ENCODE measurements around the gene ITIH6. TPM values are rescaled to one million over a fixed set of nuclear protein-coding genes. Genes with fewer than 3 reads are reported as not detected.

The ITIH6 gene
- total RNA-seq, 2 experiments from 2014 or later, result not detected

DNA sequence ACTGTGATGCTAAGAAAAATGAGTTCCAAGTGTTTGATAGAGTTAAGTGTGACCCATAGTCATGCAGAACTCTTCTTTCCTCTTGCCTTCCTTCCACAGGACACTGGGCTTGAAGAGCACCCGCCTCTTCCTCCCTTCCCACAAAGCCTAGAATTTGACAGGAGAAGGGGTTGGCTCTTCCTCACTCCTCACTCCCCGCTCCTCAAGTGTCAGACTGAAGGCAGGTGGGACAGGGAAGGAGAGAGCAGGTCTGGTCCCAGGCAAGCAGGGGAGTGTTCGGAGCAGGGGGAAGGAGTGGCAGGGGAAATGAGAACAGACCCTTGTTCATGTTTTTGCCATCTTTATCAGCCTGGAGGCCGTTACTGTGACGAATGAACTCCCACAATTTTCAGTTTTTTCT lies 20.2 kb upstream of the ITIH6 start:
- H3K36me3 Mint-ChIP-seq (ENCODE audit: low read depth), result peaks cover 22% of the 10 kb centered on the region
- H3K4me1 Mint-ChIP-seq (ENCODE audit: low read depth), result peaks cover 8% of the 10 kb centered on the region
- no peaks in the 10 kb centered on the region for H3K27me3 Mint-ChIP-seq (ENCODE audit: low read depth)
- POLR2A ChIA-PET, result no interaction called here
- ATAC-seq, result no peak
- CTCF ChIA-PET, result no interaction called here
- H3K27ac Mint-ChIP-seq, result no peak overlapping the region
- no peak for DNase-seq
- no peaks in the 10 kb centered on the region for H3K9me3 Mint-ChIP-seq (ENCODE audit: insufficient read depth)
- no peak overlapping the region for H3K4me3 Mint-ChIP-seq

DNA sequence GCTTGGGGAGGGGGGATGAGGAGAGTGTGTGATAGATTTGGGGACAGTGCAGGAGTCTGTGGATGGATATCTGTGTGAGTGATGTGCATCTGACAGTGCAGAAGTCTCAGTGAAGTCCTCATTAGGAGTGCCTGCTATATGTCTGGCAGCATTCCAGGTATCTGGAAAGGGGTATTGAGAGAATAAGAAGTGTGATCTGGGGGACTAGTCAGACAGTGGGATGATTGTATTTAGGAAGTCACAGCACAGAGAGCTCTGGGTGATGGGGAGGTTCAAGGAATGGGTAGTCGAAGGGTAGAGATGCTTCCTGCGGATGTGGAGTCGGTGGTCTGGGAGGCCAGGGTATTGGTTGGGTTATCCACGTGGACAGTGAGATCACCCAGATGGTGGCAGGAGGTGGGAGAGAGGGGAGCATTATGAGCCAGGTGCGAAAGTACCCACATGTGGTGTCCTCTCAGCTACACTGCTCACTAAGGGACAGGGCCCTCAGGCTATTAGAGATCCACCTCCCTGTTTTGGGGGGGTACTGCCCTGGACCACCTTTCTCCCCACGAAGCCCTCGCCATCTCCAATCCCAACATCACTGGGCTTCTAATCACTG lies 19.3 kb upstream of the ITIH6 start:
- H3K27me3 Mint-ChIP-seq (ENCODE audit: low read depth), result no peaks in the 10 kb centered on the region
- H3K4me3 Mint-ChIP-seq, result no peak overlapping the region
- no peaks in the 10 kb centered on the region for H3K9me3 Mint-ChIP-seq (ENCODE audit: insufficient read depth)

DNA sequence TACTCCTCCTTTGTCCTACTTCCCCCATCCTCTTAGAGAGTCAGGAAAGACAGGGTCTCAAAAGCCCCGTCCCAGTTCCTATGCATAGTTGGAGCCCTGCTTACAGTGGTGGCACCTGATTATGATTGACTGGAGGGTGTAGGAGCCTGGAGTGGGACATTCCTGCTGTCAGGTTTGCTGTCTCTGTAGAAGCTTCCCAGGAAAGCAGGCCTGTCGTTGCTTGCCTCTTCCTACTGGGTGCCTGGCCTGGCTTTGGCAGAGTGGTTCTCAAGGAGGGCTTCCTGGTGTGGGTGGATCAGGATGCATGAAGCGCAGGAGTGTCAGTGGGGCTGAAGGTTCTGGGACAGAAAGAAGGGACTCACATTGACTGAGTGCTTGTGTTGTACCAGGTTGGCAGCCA lies 14.3 kb upstream of the ITIH6 start:
- no peak overlapping the region for H3K4me3 Mint-ChIP-seq
- POLR2A ChIA-PET, result no interaction called here
- peaks cover 39% of the 10 kb centered on the region for H3K36me3 Mint-ChIP-seq (ENCODE audit: low read depth)

More for the DNA sequence above, 19.3 kb upstream of the ITIH6 start:
- no peak overlapping the region for H3K27ac Mint-ChIP-seq
- peaks cover 26% of the 10 kb centered on the region for H3K36me3 Mint-ChIP-seq (ENCODE audit: low read depth)
- POLR2A ChIA-PET, result no interaction called here
- no peak for DNase-seq
- ATAC-seq, result no peak
- H3K4me1 Mint-ChIP-seq (ENCODE audit: low read depth), result peaks cover 8% of the 10 kb centered on the region
- CTCF ChIA-PET, result no interaction called here

GRCh38 chrX:54811301-54811885 lies 13.3 kb upstream of the ITIH6 start:
- DNase-seq (no peak), ATAC-seq (no peak)
- ChIA-PET POLR2A (no interaction called here), CTCF (no interaction called here)
- Mint-ChIP-seq H3K27ac (no peak overlapping the region), H3K4me1 (ENCODE audit: low read depth) (peaks cover 15% of the 10 kb centered on the region), H3K4me3 (no peak overlapping the region), H3K9me3 (ENCODE audit: insufficient read depth) (no peaks in the 10 kb centered on the region), H3K36me3 (ENCODE audit: low read depth) (peaks cover 38% of the 10 kb centered on the region), H3K27me3 (ENCODE audit: low read depth) (no peaks in the 10 kb centered on the region)

More for the DNA sequence above, 14.3 kb upstream of the ITIH6 start:
- no peak for DNase-seq
- H3K27ac Mint-ChIP-seq, result no peak overlapping the region
- no peaks in the 10 kb centered on the region for H3K27me3 Mint-ChIP-seq (ENCODE audit: low read depth)
- no peak for ATAC-seq
- no peaks in the 10 kb centered on the region for H3K9me3 Mint-ChIP-seq (ENCODE audit: insufficient read depth)
- peaks cover 15% of the 10 kb centered on the region for H3K4me1 Mint-ChIP-seq (ENCODE audit: low read depth)
- CTCF ChIA-PET, result no interaction called here

- DNase-seq (no peak), ATAC-seq (no peak)
- Mint-ChIP-seq H3K4me1 (ENCODE audit: low read depth) (peaks cover 15% of the 10 kb centered on the region), H3K9me3 (ENCODE audit: insufficient read depth) (no peaks in the 10 kb centered on the region), H3K27me3 (ENCODE audit: low read depth) (peaks cover 6% of the 10 kb centered on the region), H3K27ac (no peak overlapping the region), H3K4me3 (no peak overlapping the region), H3K36me3 (ENCODE audit: low read depth) (peaks cover 29% of the 10 kb centered on the region)
- POLR2A ChIA-PET, result no interaction called here
- CTCF ChIA-PET, result no interaction called here
Measured at GRCh38 chrX:54810532-54810931, 12.5 kb upstream of the ITIH6 start.

DNA sequence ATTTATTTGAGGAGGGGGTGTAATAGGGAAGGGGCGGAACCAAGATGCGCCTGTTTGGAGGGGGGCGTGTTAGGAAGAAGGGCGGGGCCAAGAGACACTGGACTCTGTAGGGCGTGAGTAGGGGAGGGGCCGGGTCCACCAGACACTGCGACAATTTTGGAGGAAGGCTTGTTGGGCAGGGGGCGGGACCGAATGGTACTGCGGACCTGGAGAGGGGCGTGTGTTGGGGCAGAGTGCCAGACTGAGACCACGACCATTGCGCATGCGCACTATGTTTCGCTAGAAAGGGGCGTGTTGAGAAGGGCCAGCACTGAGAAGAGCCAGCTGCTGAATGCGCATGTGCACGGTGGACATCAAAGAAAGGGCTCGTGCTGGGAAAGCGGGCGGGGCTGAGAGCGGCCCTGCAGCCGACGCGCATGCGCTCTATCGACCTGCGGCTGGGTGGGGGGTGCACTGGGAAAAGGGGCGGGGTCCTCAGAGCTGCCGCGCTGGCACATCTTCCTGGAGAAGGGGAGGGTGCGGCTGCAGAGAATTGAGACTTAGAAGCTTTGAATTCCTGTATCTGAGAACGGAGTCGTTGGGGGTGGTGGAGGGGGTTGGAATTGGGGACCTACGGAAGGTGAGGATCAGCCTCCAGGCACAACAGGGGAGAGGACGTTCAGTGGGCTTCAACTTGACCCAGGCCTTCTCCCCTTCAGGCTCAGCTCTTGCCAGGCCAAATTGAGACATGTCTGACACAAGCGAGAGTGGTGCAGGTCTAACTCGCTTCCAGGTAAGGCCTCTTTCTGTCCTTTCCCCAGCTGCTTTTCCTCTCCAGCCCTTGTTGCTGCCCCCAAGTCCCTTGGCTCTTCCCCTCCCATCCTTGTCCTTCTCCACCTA lies 10.8 kb upstream of the ITIH6 start:
- ATAC-seq, result peak; percentile 96
- peaks cover 9% of the 10 kb centered on the region for H3K27me3 Mint-ChIP-seq (ENCODE audit: low read depth)
- H3K36me3 Mint-ChIP-seq (ENCODE audit: low read depth), result peaks cover 22% of the 10 kb centered on the region
- POLR2A ChIA-PET, result interaction anchor here (0.7 to 1.3 kb wide), 3 partner anchors 169 to 908 kb away, joined by 3 to 9 read pairs (median 6); partner anchors contain the start of gene APEX2
- DNase-seq, result peak; percentile 94
- CTCF ChIA-PET, result interaction anchor here (0.9 to 1.3 kb wide), 2 partner anchors 169 to 191 kb away, joined by 3 read pairs; partner anchors contain the start of gene APEX2
- peak overlapping the region; percentile 90 for H3K27ac Mint-ChIP-seq
- H3K9me3 Mint-ChIP-seq (ENCODE audit: insufficient read depth), result no peaks in the 10 kb centered on the region
- peak overlapping the region; percentile 87 for H3K4me3 Mint-ChIP-seq
- peaks cover 15% of the 10 kb centered on the region for H3K4me1 Mint-ChIP-seq (ENCODE audit: low read depth)

DNA sequence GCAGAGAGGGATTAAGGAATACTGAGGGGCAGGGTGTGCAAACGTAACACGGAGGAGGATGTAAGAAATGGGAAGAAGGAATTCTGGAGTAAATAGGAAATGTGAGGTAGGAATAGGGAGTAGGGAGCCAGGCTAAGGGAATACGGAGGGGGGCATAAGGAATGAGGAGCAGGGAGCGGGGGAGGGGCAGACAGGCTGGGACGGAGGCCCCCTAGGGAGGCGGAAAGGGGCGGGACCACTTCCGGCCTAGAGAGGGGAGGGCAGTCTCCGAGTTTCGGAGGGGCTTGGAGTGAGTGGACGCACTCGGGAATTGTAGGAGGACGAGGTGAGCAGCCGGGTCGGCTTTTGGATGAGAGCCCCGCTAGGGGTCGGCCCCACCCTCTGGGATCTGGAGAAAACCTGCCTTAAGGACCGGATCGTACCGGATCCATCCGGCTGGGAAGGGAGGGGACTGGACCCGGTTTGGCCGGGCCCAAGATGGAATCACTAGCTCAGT lies 10.1 kb upstream of the ITIH6 start:
- ATAC-seq (peak; percentile 48), DNase-seq (peak; percentile 50)
- peaks cover 15% of the 10 kb centered on the region for H3K4me1 Mint-ChIP-seq (ENCODE audit: low read depth)
- H3K27ac Mint-ChIP-seq, result peak overlapping the region; percentile 90
- H3K9me3 Mint-ChIP-seq (ENCODE audit: insufficient read depth), result no peaks in the 10 kb centered on the region
- ChIA-PET POLR2A (interaction anchor here (0.7 to 1.3 kb wide), 2 partner anchors 169 to 909 kb away, joined by 6 to 9 read pairs; no protein-coding TSS in a partner anchor), CTCF (interaction anchor here (0.9 to 1.3 kb wide), 2 partner anchors 169 to 192 kb away, joined by 3 read pairs; partner anchors contain the start of gene APEX2)
- peak overlapping the region; percentile 87 for H3K4me3 Mint-ChIP-seq
- H3K36me3 Mint-ChIP-seq (ENCODE audit: low read depth), result peaks cover 17% of the 10 kb centered on the region
- H3K27me3 Mint-ChIP-seq (ENCODE audit: low read depth), result peaks cover 9% of the 10 kb centered on the region

DNA sequence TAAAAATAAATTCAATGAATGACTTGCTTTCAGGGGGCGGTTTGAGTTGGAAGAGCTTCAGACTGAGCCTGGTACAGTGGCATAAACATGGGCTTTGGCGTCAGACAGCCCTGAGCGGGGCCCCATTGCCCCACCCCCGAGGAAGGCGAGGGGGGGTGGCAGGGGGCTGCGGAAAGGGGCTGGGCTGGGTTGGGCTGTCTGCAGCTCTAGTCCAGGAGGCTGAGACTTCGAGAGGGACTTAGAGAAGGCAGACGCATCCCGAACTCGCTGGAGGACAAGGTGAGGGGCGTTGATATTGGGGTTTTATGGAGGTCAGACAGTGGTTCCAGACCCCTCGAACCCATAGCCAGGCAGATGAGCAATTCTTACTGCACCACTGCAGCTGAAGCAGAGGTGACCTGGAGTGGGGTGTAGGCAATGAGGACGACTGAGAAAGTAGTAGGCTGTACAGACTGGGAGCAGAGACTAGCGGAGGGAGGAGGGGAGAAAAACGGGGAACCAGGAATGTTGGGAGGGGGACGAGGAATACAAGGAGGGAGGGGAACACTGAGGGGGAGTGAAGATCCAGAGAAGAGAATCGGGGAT lies 9.6 kb upstream of the ITIH6 start, which contains the start of gene MAGED2:
MAGED2 (plus strand) TSS at position 222 of the 585 bp plus-strand sequence. CDS start 1,587 bp downstream, outside the sequence.
- Mint-ChIP-seq H3K9me3 (ENCODE audit: insufficient read depth) (no peaks in the 10 kb centered on the region), H3K36me3 (ENCODE audit: low read depth) (peaks cover 14% of the 10 kb centered on the region), H3K27me3 (ENCODE audit: low read depth) (peaks cover 9% of the 10 kb centered on the region), H3K4me1 (ENCODE audit: low read depth) (peaks cover 15% of the 10 kb centered on the region), H3K27ac (peak within 1 kb of the TSS; percentile 90), H3K4me3 (peak within 1 kb of the TSS; percentile 87)
- DNase-seq (peak; percentile 33), ATAC-seq (no peak)
- ChIA-PET POLR2A (interaction anchor here (0.6 to 1.3 kb wide), 5 partner anchors 168 to 1122 kb away, joined by 3 to 9 read pairs (median 3); no protein-coding TSS in a partner anchor), CTCF (interaction anchor here (1.3 kb wide), 1 partner anchor 193 kb away, joined by 3 read pairs; the partner anchor contains the start of gene APEX2)

DNA sequence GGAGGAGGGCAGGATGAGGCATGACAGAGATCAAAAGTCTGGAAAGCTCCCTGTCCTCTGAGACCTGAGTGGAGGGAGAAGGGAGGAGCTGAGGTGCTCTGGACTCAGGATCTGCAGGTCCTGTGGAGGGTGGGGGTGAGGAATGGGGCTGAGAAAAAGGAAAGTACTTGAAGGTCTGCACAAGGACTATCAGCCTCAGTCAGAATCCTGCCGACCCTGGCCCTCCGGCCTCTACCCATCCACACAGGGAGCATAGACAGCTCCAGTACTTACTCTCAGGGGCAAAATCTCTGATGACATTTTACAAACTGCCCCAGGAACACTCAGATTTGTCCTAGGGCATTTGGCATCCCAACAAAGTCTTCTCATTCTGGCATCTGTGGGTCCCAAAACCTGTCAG lies 991 bp upstream of the ITIH6 start:
- no peak for DNase-seq
- ChIA-PET CTCF (interaction anchor here (1.5 kb wide), 1 partner anchor 13 kb away, joined by 6 read pairs; no protein-coding TSS in a partner anchor), POLR2A (no interaction called here)
- Mint-ChIP-seq H3K4me3 (no peak overlapping the region), H3K4me1 (ENCODE audit: low read depth) (no peaks in the 10 kb centered on the region), H3K36me3 (ENCODE audit: low read depth) (no peaks in the 10 kb centered on the region), H3K27ac (no peak overlapping the region), H3K27me3 (ENCODE audit: low read depth) (peaks cover 3% of the 10 kb centered on the region), H3K9me3 (ENCODE audit: insufficient read depth) (no peaks in the 10 kb centered on the region)
- no peak for ATAC-seq

DNA sequence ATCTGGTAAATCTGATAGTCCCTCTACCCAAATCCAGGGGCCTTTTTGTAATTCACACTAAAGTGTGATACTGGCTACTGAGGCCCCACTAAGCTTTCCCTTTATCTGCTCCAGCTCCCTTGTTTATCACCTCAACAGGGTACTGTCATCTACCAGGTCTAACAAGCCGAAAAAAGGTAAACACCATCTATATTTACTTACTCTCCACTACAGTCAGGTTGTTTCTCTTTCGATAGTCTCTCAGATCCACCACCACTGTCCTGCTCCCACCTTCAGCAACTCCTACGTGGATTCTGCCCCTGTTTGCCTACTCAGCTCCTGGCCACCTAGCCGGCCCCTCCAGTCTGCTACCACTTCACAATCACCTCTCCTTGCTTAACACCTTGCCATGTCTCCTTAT lies 3.3 kb downstream of the ITIH6 start:
- no peak overlapping the region for H3K27ac Mint-ChIP-seq
- no peaks in the 10 kb centered on the region for H3K9me3 Mint-ChIP-seq (ENCODE audit: insufficient read depth)
- no peaks in the 10 kb centered on the region for H3K36me3 Mint-ChIP-seq (ENCODE audit: low read depth)
- no peaks in the 10 kb centered on the region for H3K4me1 Mint-ChIP-seq (ENCODE audit: low read depth)
- H3K4me3 Mint-ChIP-seq, result no peak overlapping the region
- POLR2A ChIA-PET, result no interaction called here
- ATAC-seq (no peak), DNase-seq (no peak)
- no peaks in the 10 kb centered on the region for H3K27me3 Mint-ChIP-seq (ENCODE audit: low read depth)
- CTCF ChIA-PET, result no interaction called here

GRCh38 chrX:54794028-54794427 lies 4.0 kb downstream of the ITIH6 start:
- ATAC-seq (no peak), DNase-seq (no peak)
- Mint-ChIP-seq H3K4me3 (no peak overlapping the region), H3K9me3 (ENCODE audit: insufficient read depth) (no peaks in the 10 kb centered on the region), H3K36me3 (ENCODE audit: low read depth) (no peaks in the 10 kb centered on the region), H3K27ac (no peak overlapping the region), H3K4me1 (ENCODE audit: low read depth) (no peaks in the 10 kb centered on the region), H3K27me3 (ENCODE audit: low read depth) (no peaks in the 10 kb centered on the region)
- ChIA-PET POLR2A (no interaction called here), CTCF (no interaction called here)
